Fibroblast of peridontal ligament (primary cell): Measurements from ENCODE around the gene F2R.
"Not testable (repeated sequence)": the region's sequence is repeated elsewhere in the genome, so short reads cannot be mapped to it uniquely, and the experiment has no call there.

Experiments used
- DNase-seq: peaks from one replicate; pipeline ENCODE4 v3.0.0-alpha.2; 2010; ENCODE audit errors: extremely low read depth

F2R gene

DNA sequence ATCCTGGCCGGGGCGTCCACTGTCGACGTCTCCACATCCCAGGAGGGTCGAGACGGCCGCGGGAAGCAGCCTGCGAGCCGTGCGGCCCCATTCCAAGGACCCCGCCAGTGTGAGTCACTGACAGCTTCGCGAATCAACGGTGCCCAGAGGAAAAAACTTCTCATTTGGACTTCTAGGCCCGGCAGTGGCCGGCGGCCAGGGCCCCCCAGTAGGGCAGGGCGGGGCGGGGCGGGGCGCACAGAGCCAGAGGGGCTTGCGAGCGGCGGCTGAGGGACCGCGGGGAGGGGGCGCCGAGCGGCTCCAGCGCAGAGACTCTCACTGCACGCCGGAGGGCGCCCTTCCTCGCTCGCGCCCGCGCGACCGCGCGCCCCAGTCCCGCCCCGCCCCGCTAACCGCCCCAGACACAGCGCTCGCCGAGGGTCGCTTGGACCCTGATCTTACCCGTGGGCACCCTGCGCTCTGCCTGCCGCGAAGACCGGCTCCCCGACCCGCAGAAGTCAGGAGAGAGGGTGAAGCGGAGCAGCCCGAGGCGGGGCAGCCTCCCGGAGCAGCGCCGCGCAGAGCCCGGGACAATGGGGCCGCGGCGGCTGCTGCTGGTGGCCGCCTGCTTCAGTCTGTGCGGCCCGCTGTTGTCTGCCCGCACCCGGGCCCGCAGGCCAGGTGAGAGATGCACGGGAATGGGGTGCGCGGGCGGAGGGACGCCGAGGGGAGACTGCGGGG is at the start of gene F2R:
Gene F2R, plus strand, starts transcription at position 391 of the 720 bp plus-strand sequence. Its CDS starts 182 bp downstream, at position 573.
- DNase-seq, result peak; percentile 85

DNA sequence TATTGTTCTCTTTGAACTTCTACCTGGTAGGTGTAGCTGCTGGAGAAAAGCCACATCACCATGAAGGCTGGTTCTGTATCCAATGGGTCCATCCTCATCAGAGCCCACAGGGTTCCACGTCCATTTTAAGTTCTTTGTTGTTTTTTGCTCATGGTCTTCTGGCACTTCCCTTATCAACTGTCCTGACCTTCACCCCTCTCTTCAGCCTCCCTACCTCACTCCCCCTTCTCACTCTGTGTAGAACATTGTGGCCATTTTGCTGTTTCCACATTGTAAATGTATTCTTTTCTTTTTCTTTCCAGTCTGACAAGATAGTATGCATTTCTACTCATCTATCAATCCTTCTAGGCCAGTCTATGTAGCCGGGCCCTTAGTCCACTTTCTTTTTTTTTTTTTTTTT is 48.4 kb upstream of the F2R start:
- no peak for DNase-seq

DNA sequence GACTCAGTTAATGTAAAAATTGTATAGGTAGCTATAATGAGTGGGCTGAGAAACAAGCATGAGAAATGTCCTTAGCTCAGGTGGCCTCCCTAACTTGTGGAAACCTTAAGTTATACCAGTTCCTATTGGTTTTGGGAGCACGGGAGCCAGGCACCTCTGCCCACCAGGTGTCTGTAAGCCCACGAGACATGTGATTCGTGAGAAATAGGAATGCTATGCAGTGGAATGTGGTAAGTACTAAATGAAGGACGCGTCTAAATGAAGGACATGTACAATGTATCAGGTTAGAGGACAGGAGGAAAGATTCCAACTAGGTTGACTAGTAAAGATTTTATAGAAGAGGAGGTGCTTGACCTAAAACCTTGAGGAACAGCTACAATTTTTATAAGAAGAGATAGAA is 46.7 kb upstream of the F2R start:
- no peak for DNase-seq

DNA sequence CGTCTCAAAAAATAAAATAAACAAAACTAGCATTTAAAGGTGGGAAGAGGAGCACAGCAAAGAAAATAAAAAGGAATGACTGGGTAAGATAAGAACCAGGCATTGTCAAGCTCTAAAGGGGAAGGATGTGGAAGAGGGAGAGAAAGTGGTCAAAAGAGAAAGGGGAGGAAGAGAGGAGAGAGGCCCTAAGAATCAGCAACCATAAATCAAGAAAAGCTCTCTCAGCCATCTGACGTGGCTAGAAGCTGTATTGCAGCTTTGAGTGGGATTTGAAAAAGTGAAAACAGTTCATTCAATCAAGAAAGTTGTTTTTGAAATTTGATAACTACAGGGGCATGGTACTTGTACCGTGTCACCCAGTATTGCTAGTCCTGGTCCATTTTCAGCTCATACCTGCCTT is 45.4 kb upstream of the F2R start:
- DNase-seq, result no peak

DNA sequence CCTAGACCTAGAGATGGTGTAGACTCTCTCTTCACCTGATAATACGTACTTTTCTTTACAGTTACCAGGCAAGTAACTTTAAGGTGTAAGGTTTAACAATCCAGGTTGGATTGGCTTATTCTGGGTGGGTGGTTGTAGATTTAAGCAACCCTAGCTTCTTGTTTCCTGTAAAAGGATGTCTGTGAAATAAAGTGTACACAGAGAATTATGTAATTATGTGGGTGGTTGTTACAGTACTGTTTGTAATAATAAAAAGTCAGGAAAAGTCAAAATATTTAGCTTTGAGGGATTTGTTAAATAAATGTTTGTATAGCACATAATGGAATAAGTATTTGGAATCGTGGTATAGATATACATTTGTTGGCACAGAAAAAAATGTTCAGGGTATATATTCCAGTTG is 43.7 kb upstream of the F2R start:
- DNase-seq, result no peak

DNA sequence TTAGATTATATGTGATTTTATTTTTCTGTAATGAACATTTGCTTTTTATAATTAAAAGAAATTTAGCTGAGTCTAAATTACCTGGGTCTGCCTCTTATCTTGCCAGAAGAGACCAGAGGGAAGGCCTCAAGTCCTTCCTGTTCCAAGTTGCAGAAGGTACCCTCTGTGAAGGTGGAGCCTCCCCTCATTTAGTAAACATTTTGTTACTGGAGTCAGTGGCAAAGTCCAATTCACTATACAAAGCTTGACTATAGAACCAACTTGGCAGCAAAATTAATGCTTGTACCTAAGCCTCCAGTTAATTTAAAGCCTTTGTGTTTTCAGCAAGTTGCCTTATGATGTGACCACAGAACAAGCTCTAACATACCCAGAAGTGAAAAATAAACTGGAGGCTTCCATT is 42.8 kb upstream of the F2R start:
- no peak for DNase-seq

DNA sequence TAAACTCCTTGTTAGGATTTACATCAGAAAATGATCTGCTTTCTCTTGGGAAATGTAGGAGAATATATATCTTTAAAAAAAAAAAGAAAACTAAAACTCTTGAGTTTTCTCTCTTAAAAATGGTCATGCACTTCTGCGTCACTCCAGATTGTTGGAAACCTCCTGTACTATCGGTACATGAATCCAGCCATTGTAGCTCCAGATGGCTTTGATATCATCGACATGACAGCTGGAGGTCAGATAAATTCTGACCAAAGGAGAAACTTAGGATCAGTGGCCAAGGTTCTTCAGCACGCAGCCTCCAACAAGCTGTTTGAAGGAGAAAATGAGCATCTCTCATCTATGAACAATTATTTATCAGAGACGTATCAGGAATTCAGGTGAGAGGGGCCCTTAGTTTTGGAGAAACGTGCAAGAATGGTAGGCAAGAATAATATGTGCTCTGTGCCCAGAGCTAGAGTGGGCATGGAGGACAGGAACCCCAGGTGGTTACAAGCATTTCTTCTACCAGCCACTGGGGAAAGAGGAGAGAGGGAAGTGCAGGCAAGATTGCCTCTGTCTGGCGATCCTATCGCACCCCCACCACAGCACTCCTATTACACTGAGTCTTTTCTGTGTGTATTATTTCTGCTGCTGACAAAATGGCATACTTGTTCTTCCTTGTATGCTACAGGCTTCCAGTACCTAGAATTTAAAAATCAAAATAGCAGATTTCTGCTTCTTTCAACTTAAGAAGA is 41.4 kb upstream of the F2R start:
- no peak for DNase-seq

DNA sequence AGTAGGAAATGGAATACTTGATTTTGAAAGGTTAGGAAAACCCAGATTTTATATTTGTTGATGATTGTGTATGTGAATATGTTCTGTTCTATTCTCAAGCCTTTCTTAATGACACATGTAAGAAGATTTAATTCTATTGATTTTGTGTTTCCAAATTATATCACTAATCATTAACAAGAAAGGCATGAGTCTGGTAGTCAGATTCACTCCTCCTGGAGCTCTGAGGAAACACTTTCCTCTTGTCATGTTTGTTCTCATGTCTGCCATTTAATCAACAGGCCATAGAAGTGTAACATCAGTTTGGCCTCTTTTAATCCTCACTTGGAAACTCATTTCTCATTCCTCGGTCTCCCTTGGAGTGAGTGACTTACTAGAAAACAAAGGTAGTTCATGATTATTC is 40.6 kb upstream of the F2R start:
- DNase-seq, result no peak

DNA sequence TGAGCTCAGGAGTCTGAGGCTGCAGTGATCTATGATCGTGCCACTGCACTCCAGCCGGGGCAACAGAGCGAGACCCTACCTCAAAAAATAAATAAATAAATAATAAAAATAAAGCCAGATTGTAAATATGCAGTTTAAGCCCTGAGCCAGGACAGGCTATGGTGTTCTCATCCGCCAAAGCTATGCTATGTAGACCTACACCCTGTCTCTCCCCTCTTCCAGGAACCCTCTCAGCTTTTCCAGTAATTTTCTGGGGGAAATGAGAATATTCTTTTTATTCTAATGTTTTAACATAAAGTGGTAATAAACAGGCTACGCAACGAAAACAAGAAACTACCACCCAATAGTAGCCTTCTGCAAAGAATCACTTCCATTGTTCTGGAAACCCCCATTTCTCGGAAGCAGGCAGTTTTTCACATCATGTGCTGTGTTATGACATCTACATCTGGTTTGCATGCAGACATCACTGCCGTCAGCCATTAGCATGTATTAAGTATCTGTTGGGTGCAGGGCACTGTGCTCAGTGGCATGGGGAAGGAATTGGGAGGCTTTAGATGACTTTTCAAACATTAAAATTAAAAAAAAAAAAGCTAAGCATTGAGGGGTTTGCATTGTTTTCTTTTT is 38.0 kb upstream of the F2R start:
- no peak for DNase-seq

DNA sequence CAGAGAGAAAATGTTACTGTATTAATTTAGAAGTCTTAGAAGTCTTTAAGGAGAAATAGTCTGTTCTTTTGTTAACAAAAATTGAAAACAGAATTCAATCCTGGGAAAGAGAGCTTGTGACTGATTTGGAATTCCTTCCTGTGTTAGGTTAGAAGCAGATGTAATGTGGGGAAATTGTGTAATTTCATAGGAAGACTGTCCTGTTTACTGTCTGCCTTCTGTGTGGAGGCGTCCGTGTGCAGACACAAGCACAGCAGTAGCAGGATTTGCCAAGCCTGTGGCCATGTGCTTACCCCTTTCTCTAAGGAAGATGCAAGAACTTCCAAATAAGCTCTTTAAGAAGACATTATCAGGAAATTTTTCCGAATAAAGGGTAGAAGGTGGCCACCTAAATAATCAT is 36.7 kb upstream of the F2R start:
- peak; percentile 83 for DNase-seq

DNA sequence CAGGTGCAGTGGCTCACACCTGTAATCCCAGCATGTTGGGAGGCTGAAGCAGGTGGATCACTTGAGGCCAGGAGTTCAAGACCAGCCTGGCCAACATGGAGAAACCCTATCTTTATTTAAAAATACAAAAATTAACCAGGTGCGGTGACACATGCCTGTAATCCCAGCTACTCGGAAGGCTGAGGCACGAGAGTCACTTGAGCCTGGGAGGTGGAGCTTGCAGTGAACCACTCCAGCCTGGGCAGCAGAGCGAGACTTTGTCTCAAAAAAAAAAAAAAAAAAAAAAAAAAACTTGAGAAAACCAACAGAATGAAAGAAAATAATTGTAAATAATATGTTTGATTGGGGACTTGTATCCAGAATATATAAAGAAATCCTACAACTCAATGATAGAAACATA is 35.1 kb upstream of the F2R start:
- DNase-seq, result not testable (repeated sequence)

DNA sequence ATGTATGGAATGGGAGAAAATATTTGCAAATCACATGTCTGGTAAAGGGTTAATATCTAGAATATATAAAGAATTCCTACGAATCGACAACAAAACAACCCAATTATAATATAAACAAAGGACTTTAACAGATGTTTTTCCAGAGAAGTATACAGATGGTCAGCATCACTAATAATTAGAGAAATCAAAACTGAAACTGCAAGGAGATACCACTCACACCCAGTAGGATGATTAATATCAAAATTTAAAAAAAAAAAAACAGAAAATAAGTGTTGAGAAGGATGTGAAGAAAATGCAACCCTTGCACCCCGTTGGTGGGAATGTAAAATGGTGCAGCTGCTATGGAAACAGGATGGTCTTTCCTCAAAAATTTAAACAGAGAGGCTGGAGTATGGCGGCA is 34.6 kb upstream of the F2R start:
- no peak for DNase-seq

DNA sequence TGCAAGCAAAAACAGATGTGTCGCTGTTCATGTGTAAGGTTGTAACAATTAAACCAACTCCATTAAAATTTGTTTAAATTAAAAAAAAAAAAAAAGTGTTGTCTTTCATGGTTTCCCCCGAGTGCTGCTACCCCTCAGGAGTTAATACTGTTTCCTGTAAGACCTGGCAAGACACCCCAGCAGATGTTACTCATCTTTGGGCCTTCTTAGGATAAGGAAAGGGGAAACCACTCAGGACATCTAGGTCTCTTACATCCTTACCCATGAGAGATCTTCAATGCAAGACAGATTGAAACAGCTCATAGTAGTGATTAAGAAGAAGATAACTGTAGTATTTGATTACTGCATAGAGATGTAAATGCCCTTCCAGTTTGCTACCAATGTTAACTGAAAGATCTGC is 33.5 kb upstream of the F2R start:
- no peak for DNase-seq

DNA sequence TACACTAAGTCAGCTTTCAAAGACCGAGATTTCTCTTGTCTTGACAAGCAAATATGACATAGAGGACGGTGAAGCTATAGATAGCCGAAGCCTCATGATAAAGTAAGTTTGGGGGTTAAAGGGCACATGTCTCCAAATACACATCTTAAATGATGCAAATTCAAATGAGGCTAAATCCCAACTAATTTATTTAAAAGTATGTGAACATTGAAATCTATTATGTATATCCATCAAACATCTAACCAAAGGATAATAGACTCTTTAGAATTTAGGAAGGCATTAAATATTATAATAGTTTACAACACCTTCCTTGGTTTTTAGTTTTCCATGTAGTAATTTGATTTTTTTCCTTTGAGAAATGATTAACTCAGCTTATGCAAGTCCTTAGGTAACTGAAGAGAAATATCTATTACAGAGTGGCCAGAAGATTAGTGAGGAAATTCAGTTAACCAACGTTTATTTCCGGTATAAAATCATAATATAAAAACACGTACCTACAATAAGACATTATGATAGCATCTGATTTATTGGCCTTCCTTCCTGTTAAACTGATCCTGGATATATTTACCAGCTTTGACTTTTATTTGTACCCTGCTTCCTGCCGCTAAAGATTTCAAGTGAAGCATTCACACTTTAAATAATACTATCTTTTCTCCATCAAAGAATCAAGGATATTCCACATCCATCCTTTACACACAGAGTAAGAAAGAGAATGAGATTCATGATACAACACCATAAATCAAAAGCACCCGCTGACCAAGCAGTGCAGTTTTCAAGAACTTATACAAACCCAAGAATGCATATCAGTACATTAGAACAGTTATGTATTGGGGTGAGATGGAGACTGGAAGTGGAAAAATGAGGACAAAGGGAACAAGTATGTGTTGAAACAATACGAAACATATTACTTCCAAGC is 31.9 kb upstream of the F2R start:
- no peak for DNase-seq

DNA sequence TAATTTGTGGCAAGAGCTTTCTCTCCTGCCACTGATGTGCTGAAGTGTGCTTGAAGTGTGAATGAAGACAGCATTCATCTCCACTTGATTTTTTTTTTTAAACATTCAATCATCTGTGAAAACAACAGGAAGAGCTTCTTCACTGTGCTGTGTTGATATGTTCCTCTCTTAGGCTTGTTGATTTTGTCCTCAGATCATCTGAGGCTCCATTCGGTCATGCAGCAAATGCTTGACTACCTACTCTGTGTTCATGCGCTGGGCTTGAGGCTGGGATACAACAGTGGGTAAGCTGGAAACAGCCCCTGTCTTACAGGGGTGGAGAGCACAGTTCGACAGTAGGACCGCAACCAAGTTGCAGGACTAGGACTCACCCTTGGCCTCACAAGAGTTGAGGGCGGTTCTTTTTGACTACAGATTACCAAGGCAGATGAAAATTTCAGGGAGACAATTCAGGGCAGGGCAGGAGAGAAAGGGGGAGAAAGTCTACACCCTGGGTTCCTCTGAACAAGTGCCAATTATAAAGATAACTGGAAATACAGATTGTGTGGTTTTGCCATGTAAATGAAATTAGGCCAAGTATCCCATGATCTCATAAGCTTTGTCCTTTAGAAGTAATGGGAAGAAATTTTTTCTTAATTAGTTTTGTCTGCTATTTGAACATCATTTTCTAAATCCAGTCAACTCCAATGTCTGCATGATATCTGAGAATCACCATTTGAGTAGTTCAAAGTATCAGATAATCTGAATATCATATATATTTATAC is 31.0 kb upstream of the F2R start:
- DNase-seq, result no peak

DNA sequence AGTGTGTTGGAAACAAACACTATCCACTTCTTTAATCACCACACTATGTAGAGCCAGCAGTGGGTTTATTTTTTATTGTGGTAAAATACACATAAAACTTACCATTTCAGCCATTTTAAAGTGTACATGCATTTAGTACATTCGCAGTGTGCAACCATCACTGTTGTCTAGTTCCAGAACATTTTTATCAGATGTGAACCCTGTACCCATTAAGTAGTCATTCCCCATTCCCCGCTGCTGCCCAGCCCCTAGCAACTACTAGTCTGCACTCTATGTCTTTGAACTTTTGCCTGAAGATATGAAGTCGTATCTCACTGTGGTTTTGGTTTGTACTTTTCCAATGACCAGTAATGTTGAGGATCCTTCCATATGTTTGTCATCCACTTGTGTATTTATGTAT is 30.2 kb upstream of the F2R start:
- DNase-seq, result no peak

DNA sequence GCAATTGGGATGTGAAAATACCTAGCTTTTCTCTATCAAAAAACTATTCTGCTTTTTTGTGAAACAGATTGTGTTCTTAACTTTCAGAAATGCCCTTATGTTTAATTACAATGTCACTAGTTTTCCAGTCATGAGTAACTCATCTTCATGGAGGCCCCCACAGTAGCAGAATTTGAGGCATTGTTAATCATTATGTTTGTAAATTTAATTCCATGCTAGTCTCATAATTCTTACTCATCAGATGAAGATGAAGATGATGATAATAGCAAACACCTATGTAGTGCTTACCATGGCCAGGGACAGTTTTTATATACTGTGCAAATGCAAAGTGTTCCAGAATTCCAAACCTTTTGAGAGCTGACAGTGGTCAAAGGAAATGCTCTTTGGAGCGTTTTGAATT is 27.7 kb upstream of the F2R start:
- DNase-seq, result no peak

DNA sequence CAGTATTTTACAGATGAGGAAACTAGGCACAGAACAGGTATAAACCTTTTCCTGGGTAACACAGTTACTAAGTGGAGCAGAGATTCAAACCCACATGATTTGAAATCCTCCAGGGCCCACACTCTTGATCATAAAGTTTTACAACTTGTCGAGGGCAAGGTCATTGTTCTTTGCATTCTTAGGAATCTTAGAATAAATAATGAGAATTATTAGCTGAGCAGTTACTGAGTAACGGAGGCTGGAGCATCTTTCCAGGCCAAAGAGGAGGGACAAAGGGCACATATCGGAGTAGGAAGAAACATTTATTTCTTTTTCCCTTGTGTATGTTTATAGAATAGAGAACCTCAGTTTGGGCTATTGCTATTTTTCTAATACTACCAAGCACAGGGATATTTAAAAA is 27.1 kb upstream of the F2R start:
- no peak for DNase-seq

DNA sequence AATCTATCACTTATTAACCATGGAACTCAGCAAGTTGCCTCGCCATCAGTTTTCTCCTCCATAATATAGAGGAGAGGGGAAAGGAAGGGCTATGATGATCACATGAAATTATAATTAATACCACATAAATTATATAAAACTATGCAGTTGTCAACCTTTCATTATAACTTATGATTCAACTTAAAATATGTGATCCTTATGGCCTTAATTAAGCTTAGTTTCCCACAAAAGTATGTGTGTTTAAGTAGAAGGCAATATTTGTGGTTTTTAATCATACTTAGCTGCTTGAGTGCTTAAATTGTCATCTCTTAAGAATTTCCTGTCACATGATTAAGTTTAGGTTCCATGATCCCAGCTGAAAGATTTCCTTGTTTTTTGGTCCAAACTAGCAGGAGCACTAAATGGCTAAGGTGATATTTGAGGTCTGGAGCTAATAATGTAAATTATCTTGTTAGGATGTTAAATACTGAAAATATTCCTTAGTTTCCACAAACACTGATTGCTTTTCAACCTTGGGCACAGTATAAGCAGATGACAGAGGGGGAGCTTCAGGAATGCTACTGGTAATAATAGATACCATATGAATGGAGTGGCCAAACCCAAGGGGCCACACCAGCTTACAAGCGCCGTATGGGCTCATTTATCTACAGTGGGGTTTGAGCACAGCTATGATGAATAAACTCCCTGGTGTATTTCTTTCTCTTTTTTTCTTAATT is 26.4 kb upstream of the F2R start:
- DNase-seq, result peak; percentile 99

DNA sequence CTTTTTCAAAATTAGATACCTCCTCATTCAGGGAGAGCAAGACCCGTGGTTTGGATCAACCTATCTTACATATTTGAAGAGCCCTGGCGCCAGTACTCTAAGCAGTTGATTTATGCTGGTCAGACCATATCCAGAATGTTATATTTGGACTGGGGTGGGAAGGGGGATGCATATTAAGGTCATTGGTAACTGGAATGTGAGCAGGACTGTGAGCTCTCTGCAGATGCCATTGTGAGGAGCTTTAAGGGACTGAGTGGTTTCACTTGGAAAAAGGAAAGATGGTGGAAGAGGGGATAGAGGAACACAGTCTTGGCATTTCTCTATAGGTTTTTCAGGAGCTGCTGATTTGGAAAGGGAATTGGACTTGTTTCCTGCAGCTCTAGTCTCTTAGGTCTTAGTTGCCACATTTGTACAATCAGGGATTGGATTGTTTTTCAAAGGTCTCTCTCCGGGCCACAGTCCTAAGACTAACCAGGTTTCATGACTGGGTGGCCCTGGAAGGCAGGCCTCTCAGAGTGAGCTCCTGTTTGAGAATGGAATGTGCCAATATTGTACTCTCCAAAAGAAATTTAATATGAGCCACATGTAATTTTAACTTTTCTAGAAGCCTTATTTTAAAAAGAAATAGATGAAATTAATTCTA is 25.8 kb upstream of the F2R start:
- no peak for DNase-seq
